HepG2 (cell line): Measurements from ENCODE around the gene USE1. TPM values are rescaled to one million over a fixed set of nuclear protein-coding genes. Genes with fewer than 3 reads are reported as not detected.

ENCODE experiments used
- ARID2 ChIP-seq: sonication (generic); formaldehyde crosslinking; IDR thresholded peaks from 2 replicates; pipeline ENCODE4 v1.8.1; 2022; ENCODE audit warnings: mild to moderate bottlenecking, missing genetic modification reagents, borderline replicate concordance
- BHLHE40 ChIP-seq: IDR thresholded peaks from 2 replicates; pipeline ENCODE4 v1.6.1; 2011; ENCODE audit warnings: low read length, improper control_type of control experiment
- MAFF ChIP-seq: IDR thresholded peaks from 2 replicates; pipeline ENCODE4 v1.6.1; 2011; ENCODE audit warnings: low read depth, low read length, improper control_type of control experiment
- SMAD3 ChIP-seq: sonication (generic); formaldehyde crosslinking; IDR thresholded peaks from 2 replicates; pipeline ENCODE4 v1.4.0; 2020; ENCODE audit warnings: missing genetic modification reagents
- THAP11 ChIP-seq: IDR thresholded peaks from 2 replicates; pipeline ENCODE4 v1.6.1; 2016; ENCODE audit warnings: missing biosample characterization, missing genetic modification reagents
- THYN1 ChIP-seq: sonication (generic); formaldehyde crosslinking; IDR thresholded peaks from 2 replicates; pipeline ENCODE4 v1.8.1; 2023; ENCODE audit warnings: low read depth, mild to moderate bottlenecking, moderate library complexity, missing genetic modification reagents, borderline replicate concordance
- ZFYVE20 ChIP-seq: sonication (generic); formaldehyde crosslinking; IDR thresholded peaks from 2 replicates; pipeline ENCODE4 v1.8.0; 2023; ENCODE audit warnings: low read depth, mild to moderate bottlenecking, moderate library complexity, missing genetic modification reagents, borderline replicate concordance
- ZNF329 ChIP-seq: sonication (generic); formaldehyde crosslinking; IDR thresholded peaks from 2 replicates; pipeline ENCODE4 v1.9.0; 2021; ENCODE audit warnings: low read depth, mild to moderate bottlenecking, missing genetic modification reagents
- ZNF441 ChIP-seq: sonication (generic); formaldehyde crosslinking; IDR thresholded peaks from 2 replicates; pipeline ENCODE4 v1.7.0; 2021; ENCODE audit warnings: missing genetic modification reagents, borderline replicate concordance
- ZNF484 ChIP-seq: sonication (generic); formaldehyde crosslinking; IDR thresholded peaks from 2 replicates; pipeline ENCODE4 v1.5.1; 2020; ENCODE audit warnings: mild to moderate bottlenecking, low read depth, missing genetic modification reagents, borderline replicate concordance
- ZNF552 ChIP-seq: sonication (generic); formaldehyde crosslinking; IDR thresholded peaks from 2 replicates; pipeline ENCODE4 v1.9.0; 2022; ENCODE audit warnings: missing genetic modification reagents, mild to moderate bottlenecking, borderline replicate concordance
- ZNF577 ChIP-seq: sonication (generic); formaldehyde crosslinking; IDR thresholded peaks from 2 replicates; pipeline ENCODE4 v1.4.0; 2020; ENCODE audit warnings: mild to moderate bottlenecking, low read depth, missing genetic modification reagents, borderline replicate concordance
- ZNF737 ChIP-seq: sonication (generic); formaldehyde crosslinking; IDR thresholded peaks from 2 replicates; pipeline ENCODE4 v1.5.0; 2020; ENCODE audit warnings: missing genetic modification reagents, mild to moderate bottlenecking, borderline replicate concordance
- ZNF841 ChIP-seq: sonication (generic); formaldehyde crosslinking; IDR thresholded peaks from 2 replicates; pipeline ENCODE4 v1.8.1; 2023; ENCODE audit warnings: missing genetic modification reagents, borderline replicate concordance
- polyA plus RNA-seq, 8 experiments: library from polyadenylated mRNA; depleted of rRNA in 3 of 8; stranded (reverse) in 7 of 8; unstranded in 1 of 8; fragments of >200 nt; fragmentation: Illumina TruSeq in 4 of 8; extraction: Trizol in 4 of 8; gene quantifications; 2 replicates each; pipeline versions ENCODE4 v1.2.1 to v1.2.3, GENCODE V29; 2011 to 2016; ENCODE audit warnings: low read depth in 4 of 8, missing spikeins in 1 of 8, mixed read lengths in 1 of 8; ENCODE audit not compliant: insufficient read depth in 1 of 8
- total RNA-seq, 5 experiments: library from RNA; depleted of rRNA; stranded (reverse); fragments of >200 nt; fragmentation: Illumina TruSeq; extraction: Trizol; gene quantifications; 2 replicates each; pipeline ENCODE4 v1.2.3, GENCODE V29; 2016; ENCODE audit warnings: low read depth in 1 of 5
- TF ChIP-seq, protein P1 (sequence below): sonication (generic); formaldehyde crosslinking; IDR thresholded peaks from 2 replicates; pipeline ENCODE4 v1.4.0; 2020; ENCODE audit warnings: missing genetic modification reagents
- TF ChIP-seq, protein P2 (sequence below): IDR thresholded peaks from 2 replicates; pipeline ENCODE4 v1.6.1; 2016; ENCODE audit warnings: low read depth, missing genetic modification reagents, missing compliant biosample characterization
- TF ChIP-seq, protein P3 (sequence below): sonication (generic); formaldehyde crosslinking; IDR thresholded peaks from 2 replicates; pipeline ENCODE4 v1.5.1; 2020; ENCODE audit warnings: mild to moderate bottlenecking, missing genetic modification reagents, moderate library complexity

Gene USE1
- total and polyA plus RNA-seq, 2 of the 13 experiments (the other 11 are each of a cell fraction or from before 2014, with no cell fraction given), result 9.9 to 17.6 TPM

DNA sequence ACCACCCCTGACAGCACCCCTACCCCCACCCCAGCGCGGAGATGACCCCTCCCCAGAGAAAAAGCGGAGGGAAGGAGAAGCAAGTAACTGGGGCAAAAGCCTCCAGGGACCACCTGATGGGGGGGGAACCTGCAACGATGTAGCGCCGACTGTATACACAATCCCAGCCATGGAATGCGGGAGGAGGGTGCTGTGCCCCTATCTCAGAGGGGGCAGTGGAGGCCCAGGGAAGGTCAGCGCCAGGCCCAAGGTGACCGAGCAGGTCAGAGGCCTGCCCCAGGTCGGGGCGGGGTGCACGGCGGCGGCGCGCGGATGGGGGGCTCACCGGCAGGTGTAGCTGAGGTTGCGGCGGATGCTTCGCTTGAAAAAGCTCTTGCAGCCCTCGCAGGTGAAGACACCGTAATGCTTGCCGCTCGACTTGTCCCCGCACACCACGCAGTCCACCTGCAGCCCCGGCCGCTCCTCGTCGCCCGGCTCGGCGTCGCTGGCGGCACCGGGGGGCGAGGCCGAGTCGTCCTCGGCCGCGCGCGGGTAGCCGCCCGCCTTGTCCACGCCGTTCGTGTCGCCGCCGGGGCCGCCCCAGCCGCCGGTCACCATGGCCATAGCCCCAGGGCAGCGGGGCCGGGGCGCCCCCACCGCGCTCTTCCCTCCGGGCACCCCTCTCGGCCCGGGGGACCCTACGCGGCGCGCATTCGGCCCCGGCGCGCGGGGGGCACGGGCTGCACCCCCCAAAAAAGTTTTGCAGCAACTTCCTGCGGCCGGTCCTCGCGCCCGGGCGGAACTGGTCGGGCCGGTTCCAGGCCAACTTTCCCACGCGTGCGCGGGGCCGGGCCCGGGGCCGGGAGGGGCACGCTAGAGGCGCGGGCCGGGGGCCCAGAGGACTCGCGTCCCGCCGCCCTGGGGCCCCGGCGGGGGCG lies 29.7 kb downstream of the USE1 start (continued):
- TF ChIP-seq ARID2 (CRISPR knock-in tag) (no peak), ZNF577 (CRISPR knock-in tag) (no peak), ZNF484 (no peak), SMAD3 (CRISPR knock-in tag) (no peak), BHLHE40 (no peak), ZNF329 (CRISPR knock-in tag) (no peak), ZFYVE20 (no peak), THAP11 (CRISPR knock-in tag) (no peak), ZNF737 (CRISPR knock-in tag) (no peak), ZNF441 (CRISPR knock-in tag) (no peak), ZNF552 (CRISPR knock-in tag) (no peak), THYN1 (CRISPR knock-in tag) (no peak), MAFF (no peak), ZNF841 (CRISPR knock-in tag) (no peak)
- TF ChIP-seq, protein P1, sequence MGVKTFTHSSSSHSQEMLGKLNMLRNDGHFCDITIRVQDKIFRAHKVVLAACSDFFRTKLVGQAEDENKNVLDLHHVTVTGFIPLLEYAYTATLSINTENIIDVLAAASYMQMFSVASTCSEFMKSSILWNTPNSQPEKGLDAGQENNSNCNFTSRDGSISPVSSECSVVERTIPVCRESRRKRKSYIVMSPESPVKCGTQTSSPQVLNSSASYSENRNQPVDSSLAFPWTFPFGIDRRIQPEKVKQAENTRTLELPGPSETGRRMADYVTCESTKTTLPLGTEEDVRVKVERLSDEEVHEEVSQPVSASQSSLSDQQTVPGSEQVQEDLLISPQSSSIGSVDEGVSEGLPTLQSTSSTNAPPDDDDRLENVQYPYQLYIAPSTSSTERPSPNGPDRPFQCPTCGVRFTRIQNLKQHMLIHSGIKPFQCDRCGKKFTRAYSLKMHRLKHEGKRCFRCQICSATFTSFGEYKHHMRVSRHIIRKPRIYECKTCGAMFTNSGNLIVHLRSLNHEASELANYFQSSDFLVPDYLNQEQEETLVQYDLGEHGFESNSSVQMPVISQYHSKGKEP (CRISPR knock-in tag), result no peak
- TF ChIP-seq, protein P2, sequence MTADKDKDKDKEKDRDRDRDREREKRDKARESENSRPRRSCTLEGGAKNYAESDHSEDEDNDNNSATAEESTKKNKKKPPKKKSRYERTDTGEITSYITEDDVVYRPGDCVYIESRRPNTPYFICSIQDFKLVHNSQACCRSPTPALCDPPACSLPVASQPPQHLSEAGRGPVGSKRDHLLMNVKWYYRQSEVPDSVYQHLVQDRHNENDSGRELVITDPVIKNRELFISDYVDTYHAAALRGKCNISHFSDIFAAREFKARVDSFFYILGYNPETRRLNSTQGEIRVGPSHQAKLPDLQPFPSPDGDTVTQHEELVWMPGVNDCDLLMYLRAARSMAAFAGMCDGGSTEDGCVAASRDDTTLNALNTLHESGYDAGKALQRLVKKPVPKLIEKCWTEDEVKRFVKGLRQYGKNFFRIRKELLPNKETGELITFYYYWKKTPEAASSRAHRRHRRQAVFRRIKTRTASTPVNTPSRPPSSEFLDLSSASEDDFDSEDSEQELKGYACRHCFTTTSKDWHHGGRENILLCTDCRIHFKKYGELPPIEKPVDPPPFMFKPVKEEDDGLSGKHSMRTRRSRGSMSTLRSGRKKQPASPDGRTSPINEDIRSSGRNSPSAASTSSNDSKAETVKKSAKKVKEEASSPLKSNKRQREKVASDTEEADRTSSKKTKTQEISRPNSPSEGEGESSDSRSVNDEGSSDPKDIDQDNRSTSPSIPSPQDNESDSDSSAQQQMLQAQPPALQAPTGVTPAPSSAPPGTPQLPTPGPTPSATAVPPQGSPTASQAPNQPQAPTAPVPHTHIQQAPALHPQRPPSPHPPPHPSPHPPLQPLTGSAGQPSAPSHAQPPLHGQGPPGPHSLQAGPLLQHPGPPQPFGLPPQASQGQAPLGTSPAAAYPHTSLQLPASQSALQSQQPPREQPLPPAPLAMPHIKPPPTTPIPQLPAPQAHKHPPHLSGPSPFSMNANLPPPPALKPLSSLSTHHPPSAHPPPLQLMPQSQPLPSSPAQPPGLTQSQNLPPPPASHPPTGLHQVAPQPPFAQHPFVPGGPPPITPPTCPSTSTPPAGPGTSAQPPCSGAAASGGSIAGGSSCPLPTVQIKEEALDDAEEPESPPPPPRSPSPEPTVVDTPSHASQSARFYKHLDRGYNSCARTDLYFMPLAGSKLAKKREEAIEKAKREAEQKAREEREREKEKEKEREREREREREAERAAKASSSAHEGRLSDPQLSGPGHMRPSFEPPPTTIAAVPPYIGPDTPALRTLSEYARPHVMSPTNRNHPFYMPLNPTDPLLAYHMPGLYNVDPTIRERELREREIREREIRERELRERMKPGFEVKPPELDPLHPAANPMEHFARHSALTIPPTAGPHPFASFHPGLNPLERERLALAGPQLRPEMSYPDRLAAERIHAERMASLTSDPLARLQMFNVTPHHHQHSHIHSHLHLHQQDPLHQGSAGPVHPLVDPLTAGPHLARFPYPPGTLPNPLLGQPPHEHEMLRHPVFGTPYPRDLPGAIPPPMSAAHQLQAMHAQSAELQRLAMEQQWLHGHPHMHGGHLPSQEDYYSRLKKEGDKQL, result no peak
- TF ChIP-seq, protein P3, sequence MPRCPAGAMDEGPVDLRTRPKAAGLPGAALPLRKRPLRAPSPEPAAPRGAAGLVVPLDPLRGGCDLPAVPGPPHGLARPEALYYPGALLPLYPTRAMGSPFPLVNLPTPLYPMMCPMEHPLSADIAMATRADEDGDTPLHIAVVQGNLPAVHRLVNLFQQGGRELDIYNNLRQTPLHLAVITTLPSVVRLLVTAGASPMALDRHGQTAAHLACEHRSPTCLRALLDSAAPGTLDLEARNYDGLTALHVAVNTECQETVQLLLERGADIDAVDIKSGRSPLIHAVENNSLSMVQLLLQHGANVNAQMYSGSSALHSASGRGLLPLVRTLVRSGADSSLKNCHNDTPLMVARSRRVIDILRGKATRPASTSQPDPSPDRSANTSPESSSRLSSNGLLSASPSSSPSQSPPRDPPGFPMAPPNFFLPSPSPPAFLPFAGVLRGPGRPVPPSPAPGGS (CRISPR knock-in tag), result no peak
